Lower leg skin (tissue), 3 donors: ENCODE data around the gene TBC1D10A.

ENCODE experiments used
- POLR2A ChIP-seq, 2 donors: fragments of 450-650 bp; IDR thresholded peaks; one replicate each; pipeline ENCODE4 v1.6.1; 2016 to 2017; ENCODE audit warnings: antibody characterized with exemption in 2 of 2, mild to moderate bottlenecking in 1 of 2, moderate library complexity in 1 of 2
- TF ChIP-seq, protein P1 (sequence below), 3 donors: fragments of 450-650 bp; IDR thresholded peaks; one replicate each; pipeline ENCODE4 v1.5.1; 2016; ENCODE audit warnings: antibody characterized with exemption in 3 of 3, mild to moderate bottlenecking in 3 of 3, moderate library complexity in 2 of 3

DNA sequence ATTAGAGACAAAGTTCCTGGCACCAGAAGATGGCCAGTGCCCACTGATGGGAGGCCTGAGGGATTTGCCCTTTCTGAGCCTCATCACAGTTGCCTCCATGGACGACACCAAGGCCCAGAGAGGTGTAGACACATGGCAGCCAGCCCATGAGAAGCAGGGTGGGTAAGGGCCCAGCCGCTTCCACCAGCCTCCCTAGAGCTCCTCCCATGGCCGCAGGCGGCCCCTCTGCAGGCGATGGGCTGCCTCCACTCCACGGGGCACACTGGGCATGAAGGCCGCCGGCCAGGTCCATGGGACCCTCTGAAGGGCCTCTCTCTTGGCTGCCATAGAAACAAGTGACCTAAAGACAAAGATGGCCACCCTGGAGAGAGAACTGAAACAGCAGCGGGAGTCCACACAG, 44.6 kb upstream of the TBC1D10A start:
- TF ChIP-seq, protein P1, sequence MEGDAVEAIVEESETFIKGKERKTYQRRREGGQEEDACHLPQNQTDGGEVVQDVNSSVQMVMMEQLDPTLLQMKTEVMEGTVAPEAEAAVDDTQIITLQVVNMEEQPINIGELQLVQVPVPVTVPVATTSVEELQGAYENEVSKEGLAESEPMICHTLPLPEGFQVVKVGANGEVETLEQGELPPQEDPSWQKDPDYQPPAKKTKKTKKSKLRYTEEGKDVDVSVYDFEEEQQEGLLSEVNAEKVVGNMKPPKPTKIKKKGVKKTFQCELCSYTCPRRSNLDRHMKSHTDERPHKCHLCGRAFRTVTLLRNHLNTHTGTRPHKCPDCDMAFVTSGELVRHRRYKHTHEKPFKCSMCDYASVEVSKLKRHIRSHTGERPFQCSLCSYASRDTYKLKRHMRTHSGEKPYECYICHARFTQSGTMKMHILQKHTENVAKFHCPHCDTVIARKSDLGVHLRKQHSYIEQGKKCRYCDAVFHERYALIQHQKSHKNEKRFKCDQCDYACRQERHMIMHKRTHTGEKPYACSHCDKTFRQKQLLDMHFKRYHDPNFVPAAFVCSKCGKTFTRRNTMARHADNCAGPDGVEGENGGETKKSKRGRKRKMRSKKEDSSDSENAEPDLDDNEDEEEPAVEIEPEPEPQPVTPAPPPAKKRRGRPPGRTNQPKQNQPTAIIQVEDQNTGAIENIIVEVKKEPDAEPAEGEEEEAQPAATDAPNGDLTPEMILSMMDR (IDR thresholded peaks at IDR 0.05), result no peak
- no peak for TF ChIP-seq POLR2A (IDR thresholded peaks at IDR 0.05)
